DMS79 treated with DMSO at 0.1 percent for 48 hours (cell line): Measurements from ENCODE around the gene EPS15.
"Not testable (repeated sequence)": the region's sequence is repeated elsewhere in the genome, so short reads cannot be mapped to it uniquely, and the experiment has no call there.

Experiments used
- DNase-seq: peaks from one replicate; lab custom pipeline; 2025; lab: John Stamatoyannopoulos, UW

EPS15 gene

DNA sequence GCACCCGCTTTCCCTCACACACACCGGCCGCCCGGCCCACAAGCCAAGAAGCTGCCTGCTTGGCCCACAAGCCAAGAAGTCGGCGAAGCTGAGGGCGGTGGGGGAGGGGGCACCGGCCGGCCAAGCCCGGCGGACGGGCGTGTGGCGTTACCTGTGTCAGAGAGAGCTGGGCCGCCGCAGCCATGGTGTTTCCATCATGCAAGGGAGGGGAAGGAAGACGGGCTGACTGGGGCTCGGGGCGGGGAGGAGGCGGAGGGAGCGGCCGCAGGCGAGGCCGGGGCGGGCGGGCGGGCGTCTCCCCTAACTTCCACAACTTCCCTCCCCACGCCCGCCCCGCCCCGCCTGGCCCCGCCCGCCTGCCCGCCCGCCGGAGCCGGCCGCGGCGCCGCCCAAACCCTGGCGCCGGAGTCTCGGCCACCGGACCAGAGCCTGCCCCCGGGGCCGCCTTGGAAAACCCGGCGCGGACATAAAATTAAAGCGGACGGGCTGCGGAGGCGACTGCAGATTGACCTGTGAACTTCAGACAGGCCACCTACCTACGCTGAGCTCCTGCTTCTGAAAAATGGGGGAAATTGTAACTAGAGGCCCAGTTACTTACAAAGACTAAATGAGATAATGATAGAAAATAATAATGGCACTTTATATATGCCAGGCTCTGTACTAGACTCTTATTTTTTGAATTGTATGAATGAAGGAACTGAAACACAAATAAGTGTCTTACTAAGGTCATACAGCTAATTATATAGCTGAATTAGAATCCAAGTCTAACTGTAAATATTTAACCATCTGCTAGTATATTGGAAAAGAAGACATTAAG lies at the start of gene EPS15:
Gene EPS15 (minus strand): TSS at position 219 of the 817 bp plus-strand sequence. CDS start 35 bp downstream, at position 184.
- peak; percentile 71 for DNase-seq

DNA sequence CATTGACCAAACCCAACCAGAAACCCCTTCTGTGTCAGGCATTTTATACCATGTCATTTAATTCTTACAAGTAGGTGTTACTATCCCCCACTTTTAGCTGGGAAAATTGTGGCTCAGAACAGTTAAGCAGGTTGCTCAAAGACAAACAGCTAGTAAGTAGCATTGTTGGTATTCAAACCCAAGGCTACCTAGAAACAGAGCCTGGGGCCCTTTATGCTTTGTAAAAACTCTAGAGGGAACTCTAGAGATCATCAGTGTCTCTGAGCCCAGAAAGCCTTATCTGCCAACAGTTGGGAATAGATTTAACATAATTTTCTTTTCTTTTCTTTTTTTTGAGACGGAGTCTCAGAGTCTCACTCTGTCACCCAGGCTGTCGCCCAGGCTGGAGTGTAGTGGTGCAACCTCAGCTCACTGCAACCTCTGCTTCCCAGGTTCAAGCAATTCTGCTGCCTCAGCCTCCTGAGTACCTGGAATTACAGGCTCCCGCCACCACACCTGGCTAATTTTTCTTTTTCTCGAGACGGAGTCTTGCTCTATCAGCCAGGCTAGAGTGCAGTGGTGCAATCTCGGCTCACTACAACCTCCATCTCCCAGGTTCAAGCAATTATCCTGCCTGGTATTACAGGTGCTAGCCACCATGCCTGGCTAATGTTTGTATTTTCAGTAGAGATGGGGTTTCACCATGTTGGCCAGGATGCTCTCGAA lies 49.3 kb upstream of the EPS15 start:
- no peak for DNase-seq

DNA sequence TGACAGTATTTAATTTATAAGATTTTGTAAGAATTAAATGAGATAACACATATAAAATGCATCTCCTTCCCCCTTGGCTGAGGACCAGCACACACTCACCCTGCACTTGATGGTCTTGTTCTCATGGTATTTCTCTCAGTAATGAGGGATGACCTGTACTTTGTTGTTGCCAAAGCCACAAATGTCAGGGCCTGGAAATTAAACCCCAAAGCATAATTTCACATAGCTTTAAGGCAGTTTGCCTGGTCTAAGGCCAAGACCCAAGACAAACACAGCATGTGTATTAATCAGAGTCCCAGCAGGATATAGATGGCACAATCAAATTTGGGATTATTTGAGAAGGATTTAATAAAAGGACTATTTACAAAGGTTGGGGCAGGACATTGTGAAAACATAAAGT lies 48.6 kb upstream of the EPS15 start:
- no peak for DNase-seq

DNA sequence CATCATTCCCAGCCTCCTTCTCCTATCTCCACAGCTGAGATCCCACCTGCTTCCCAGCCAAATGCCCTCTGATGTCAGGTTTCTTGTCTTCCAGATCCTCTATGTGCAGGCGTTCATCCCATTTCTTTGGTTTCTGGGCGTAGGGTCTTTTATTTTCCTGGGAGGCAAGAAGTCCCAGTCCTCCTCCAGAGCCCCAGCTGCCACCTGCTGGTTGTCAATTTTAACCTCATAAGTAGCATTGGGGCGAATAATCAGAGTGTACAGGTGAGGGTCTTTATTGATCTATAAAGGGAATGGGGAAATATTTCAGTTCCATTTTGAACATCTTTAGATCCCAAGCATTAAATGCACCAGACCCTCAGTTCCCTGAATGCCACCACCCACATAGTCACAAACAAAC lies 47.2 kb upstream of the EPS15 start:
- DNase-seq, result no peak

DNA sequence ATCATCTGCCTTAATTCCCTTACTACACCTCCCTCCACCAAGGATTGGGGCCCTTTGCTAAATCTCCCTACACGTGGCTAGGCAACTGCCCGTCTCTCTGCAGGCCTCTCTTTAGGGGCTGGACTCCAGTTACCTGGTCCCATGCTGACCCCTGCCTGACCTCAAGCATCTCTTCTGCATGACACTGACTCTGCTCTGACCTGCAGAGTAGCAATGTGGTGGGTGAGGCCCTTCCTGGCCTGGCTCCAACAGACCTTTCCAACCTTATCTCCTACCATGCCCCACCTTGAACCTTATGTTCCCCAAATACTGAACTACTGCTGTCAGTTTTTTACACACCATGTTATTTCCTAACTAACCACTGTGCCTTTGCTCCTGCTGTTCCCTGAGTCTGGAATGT lies 45.9 kb upstream of the EPS15 start:
- DNase-seq, result no peak

DNA sequence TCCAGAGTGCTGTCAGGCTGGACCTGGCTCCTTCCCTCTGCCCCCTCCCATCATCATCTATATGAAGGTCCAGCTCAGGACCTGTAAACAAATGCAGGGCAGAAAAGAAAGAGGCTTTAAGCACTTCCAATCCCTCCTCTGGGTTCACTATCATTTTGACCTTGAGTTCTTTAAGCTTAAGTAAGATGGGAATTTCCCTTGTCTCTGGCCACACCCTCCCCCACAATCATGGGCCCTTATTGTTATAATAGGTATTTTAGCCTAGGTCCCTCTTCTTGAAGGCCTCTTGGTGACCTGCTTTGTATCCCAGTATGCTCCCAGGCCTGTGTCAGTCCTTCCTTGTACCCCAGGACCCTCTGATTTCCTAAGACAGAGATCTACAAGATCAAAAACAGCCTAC lies 45.1 kb upstream of the EPS15 start:
- no peak for DNase-seq

DNA sequence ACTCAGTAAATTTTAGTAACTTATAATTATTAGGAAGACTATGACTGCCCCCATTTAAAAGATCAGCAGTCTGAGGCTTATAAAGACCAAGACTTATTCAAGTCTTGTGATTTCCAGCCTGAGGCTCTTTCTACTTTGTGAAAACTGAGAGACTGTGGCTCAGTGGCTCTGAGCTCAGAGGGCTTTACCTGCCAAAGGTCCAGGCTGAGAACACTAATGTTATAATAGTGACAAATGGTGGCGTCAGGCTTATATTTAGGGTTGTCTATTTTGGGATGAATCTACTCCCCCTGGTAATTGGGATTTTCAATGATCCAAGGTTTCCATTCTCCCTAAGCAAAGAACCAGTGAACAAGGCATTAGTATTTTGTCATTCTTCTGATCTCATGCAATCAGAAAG lies 42.6 kb upstream of the EPS15 start:
- no peak for DNase-seq

DNA sequence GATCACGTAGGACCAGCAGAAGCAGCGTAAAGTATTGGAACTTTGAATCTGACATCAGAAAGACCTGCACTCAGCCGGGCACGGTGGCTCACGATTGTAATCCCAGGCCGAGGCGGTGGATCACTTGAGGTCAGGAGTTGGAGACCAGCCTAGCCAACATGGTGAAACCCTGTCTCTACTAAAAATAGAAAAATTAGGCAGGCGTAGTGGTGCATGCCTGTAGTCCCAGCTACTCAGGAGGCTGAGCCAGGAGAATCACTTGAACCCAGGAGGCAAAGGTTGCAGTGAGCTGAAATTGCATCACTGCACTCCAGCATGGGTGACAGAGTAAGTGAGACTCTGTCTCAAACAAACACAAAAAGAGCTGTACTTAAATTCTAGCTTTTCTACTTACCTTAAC lies 41.8 kb upstream of the EPS15 start:
- not testable (repeated sequence) for DNase-seq

DNA sequence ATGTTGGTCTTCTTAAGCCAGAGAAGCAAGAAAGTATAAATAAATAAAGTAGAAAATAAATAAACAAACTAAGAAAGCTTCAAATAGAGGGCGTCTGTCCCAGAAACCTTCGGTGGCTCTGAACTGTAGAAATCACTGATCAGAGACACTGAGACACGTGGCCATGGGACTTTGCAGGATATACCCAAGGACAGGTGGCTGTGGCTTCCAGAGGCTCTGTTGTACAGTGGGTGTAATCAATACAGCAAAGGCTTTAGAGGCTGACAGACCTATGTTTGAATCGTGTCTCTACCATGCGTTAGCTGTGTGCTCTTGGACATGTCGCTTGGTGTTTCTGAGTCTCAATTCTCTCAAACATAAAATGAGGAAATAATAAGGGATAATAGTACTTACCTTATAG lies 41.0 kb upstream of the EPS15 start:
- no peak for DNase-seq

DNA sequence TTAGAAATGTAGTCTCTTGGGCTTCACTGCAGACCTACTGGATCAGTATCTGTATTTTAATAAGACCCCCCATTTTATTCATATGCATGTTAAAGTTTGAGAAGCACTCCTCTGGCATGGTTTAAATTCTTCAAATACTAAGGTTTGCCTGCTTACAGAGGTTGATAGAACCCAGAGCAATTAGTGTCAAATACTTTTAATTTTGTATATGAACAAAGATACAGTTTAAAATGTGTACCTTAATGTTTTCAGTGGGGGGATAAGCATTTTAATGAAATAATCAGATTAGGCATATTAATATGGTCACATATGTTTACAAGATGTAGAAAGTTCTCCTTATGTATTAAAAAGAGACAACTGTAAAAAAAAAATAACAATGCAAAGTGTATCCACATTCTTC lies 40.4 kb upstream of the EPS15 start:
- no peak for DNase-seq

DNA sequence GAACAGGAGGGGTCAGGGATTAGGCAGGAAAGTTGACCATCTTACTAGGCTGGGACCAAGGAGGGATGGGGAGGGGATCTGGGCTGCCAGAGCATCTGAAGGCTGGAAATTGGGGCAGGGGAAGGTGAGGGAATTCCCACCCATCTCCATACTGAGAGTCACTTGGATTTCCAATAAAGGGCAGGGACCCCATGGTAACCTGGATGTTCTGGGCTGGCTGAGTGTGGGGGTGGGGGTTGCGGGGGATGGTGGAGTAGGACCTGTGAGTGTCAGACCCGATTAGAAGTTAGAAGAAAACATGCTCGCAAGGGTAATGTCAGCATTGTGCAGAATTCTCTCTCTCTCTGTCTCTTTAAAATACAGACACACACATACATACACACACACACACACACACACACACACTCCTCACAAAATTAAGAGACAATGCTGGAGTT lies 40.0 kb upstream of the EPS15 start:
- no peak for DNase-seq

DNA sequence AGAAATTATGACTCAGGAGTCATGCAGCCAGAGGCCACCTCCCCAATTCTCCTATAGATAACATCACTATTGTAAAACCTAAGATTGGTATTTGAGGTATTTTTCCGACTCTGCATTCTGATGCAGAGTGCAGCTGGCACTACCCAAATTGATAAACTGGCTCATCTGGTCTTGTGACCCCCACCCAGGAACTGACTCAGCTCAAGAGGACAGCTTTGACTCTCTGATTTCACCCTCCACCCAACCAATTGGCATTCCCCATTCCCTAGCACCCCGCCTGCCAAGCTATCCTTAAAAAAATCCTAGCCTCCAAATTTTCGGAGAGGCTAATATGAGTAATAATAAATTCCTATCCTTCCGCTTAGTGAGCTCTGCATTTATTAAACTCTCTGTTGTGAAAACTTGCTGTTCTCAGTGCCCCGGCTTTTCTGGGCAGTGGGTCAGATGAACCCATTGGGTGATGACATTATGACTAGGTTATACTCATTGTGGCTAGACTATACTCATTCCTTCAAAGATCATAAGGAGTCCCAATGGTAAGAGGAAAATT lies 39.4 kb upstream of the EPS15 start:
- no peak for DNase-seq

DNA sequence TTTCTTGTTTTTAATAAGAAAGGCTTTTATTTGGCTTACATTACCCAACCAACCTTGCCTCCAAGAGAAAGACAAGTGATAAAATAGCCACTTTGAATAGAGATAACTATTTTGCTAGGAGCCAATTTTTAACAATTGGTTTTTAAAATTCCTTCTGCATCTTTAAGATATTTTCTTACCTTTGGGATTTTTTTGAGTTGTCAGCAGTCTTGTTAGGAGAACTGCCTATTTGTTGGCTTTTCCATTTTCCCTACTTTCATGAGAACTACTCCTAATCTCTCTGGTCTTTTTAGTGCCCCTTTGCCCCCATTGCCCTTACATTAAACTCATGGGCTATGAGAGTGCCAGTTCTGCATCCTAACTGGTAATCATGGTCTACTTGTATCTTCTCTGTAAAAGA lies 38.1 kb upstream of the EPS15 start:
- DNase-seq, result no peak

DNA sequence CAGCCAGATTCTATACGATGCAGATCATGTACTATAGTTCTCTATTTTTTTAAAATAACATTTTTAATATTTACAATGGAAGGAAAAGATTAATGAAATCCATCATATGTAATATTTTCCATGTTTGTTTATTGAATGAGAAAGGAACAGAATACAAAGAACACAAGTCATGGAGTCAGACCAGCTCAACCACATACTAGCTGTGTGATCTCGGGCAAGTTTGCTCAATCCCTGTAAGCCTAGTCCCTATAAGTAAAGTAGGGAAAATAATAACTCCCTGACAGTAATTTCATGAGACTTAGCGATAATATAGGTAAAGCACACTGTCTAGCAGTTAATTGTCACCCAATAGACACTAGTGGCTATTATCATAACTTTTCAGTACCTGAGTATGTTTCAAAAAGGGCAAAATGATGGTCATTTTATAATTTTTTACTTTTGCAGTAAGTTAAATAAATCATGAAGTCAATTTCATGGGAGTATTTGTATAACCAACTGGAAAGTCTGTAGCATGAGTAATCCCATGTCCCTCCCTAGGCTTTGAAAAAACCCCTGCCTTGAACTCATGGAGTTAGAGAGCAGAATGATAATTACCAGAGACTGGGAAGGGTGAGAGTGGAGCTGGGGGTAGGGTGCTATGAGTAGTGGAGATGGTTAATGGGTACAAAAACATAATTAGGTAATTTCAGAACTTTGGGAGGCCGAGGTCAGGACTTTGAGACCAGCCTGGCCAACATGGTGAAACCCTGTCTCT lies 37.0 kb upstream of the EPS15 start:
- no peak for DNase-seq

DNA sequence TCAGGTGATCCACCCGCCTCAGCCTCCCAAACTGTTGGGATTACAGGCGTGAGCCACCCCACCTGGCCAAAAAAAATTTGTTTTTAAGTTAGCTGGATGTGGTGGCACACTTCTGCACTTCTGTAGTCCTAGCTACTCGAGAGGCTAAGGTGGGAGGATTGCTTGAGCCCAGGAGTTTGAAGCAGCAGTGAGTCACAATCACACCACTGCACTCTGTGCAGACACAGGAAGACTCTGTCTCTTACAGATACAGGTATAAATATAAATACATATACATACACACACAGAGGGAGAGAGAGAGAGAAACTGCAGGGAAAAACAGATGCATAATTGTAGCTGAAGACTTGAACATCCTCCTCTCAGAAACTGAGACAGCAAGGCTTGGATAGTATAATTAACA lies 34.8 kb upstream of the EPS15 start:
- DNase-seq, result no peak

DNA sequence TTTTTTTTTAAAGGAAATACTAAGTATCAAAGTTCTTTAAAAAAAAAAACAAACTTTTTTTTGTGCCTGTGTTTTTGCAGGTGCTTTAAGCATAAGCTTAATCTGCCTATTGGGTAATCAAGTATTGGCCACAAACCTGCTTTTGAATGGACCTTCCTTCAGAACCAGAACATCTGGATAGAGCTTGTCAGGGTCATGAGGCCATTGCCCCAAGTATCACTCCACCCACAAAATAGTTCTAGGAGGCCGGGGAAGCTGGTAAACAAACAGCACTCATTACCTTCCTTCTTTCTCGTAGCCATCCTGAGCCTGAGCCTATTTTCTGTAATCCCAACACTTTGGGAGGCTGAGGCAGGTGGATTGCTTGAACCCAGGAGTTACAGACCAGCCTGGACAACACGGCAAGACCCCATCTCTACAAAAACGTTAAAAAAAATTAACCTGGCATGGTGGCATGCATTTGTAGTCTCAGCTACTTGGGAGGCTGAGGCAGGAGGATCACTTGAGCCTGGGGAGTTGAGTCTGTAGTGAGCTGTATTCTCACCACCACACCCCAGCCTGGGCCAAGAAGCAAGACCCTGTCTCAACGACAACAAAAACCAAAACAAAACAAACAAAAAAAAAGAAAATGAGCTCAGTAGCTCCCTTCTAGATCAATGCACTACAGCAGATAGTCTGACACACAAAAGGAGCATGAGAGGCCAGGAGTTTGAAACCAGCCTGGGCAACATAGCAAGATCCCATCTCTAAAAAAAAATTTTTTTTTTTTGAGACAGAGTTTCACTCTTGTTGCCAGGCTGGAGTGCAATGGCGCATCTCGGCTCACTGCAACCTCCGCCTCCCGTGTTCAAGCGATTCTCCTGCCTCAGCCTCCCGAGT lies 34.1 kb upstream of the EPS15 start:
- no peak for DNase-seq

DNA sequence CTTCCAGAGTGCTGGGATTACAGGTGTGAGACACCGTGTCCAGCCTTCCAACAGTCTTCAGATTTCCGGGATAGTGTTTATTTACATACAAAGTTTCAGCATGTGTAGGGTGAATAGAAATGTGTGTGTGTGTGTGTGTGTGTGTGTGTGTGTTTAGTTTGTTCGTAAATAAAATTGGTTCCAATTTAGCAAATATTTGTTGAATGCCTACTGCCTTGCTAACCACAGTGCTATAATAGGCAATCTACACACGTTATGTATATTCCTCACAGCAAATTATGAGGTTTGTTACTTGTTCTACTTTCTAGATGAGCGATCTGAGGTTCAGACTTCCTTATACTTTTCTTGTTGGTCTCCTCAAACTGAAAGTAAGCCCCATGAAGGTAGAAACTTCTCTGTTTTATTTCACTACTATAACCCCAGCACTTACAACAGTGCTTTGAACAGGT lies 32.8 kb upstream of the EPS15 start:
- DNase-seq, result no peak

DNA sequence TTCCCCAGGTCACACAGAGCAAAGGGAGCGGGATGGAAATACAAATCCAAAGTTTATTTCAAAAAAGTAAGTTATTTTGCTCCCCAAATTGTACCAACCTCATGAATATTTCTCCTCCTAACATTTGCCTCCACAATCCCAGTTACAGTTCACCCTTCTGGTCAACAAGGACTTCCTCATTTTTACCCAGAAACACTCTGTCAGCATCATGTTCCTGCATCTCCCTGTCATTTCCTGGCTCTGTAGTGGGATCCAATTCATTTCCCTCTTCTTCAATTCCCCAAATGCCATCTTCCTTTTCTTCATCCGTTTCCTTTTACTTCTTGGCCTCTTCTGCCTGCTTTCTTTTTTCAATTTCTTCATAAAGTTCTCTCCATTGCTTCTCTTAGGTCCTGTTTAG lies 32.0 kb upstream of the EPS15 start:
- DNase-seq, result no peak

DNA sequence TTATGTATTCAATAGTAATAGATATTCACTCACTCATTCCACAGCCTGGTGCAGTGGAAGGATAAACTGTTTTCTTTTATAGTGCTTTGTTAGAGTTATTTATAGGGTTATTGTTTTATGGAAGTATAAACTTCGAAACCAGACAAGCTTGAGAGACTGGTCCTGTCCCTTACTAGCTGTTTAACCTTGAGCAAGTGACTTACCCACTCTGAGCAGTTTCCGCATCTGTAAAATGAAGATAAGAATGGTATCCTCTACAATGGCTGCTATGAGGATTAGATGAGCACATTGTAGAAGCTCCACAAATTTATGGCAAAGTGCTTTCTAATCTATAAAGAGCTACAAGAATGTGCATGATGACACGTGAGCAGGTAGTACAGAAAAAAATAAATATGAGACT lies 30.8 kb upstream of the EPS15 start:
- no peak for DNase-seq

DNA sequence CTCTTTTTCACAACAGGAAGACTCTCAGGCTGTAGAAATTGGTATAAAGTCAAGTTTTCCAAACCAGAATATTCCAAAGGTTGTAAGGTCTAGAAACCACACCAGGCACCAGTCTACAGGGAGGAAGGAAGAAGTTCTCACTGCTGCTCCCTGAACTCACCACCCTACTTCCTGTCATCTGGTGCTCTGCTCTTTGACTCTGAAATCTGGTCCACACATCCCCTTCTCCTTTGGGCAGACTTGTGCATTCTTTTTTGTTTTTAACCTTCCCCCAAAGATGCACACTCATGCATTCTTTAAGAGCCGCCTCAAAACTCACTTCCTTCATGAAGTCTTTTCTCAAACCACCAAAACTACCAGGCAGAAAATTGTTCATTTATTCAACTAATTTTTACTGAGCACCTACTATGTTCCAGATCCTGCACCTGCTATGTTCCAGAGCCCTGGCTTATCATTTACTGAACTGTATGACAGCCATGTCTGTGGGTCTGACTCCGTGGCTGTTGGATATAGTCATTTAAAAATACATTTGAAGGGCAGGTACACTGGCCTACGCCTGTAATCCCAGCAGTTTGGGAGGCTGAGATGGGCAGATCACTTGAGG lies 30.1 kb upstream of the EPS15 start:
- no peak for DNase-seq

DNA sequence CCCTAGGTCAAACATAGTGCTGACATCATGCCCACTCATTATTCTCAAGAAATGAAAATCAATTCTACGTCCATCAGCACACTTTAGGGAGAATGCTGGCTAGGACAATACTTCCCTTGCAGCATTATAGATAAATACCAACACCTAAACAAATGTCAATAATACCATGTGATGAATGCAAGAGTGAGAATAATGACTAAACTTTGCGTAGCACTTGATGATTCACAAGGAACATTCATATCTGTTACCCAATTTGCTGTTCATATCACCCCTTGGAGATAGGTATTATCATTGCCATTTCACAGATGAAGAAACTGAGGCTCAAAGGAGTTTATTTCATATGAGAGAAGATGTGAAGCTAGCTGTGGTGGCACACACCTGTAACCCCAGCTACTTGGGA lies 24.8 kb upstream of the EPS15 start:
- no peak for DNase-seq
